Activated naive CD4-positive, alpha-beta T cell treated with anti-CD3 and anti-CD28 coated beads, Interleukin-2, amount 50 U/mL, for 16 hours (primary cell): ENCODE data around the gene GRK1.

Source experiments
- DNase-seq: peaks from one replicate; pipeline ENCODE4 v3.0.0-alpha.2; 2020

Gene GRK1

GRCh38 chr13:113731192-113732175 is 64.5 kb downstream of the GRK1 start:
- no peak for DNase-seq

- DNase-seq: no peak
Measured at GRCh38 chr13:113732176-113732960, 65.3 kb downstream of the GRK1 start.

GRCh38 chr13:113732961-113733950 is 66.2 kb downstream of the GRK1 start:
- DNase-seq: no peak

GRCh38 chr13:113734099-113734825 is 67.2 kb downstream of the GRK1 start:
- no peak for DNase-seq

- DNase-seq: no peak
Measured at GRCh38 chr13:113734826-113735125, 67.8 kb downstream of the GRK1 start.

GRCh38 chr13:113735194-113735593 is 68.2 kb downstream of the GRK1 start:
- DNase-seq: no peak

GRCh38 chr13:113735750-113736149 is 68.7 kb downstream of the GRK1 start:
- no peak for DNase-seq

GRCh38 chr13:113736258-113736731 is 69.3 kb downstream of the GRK1 start:
- DNase-seq: no peak

GRCh38 chr13:113737803-113738202 is 70.8 kb downstream of the GRK1 start:
- no peak for DNase-seq

GRCh38 chr13:113739527-113740285 is 72.7 kb downstream of the GRK1 start:
- no peak for DNase-seq

- no peak for DNase-seq
Measured at GRCh38 chr13:113740286-113740556, 73.2 kb downstream of the GRK1 start.

- DNase-seq: no peak
Measured at GRCh38 chr13:113740661-113741060, 73.6 kb downstream of the GRK1 start.

- DNase-seq: no peak
Measured at GRCh38 chr13:113741191-113741668, 74.2 kb downstream of the GRK1 start.

- peak; percentile 30 for DNase-seq
Measured at GRCh38 chr13:113742000-113742441, 75.0 kb downstream of the GRK1 start.

- no peak for DNase-seq
Measured at GRCh38 chr13:113742445-113743120, 75.6 kb downstream of the GRK1 start.

- no peak for DNase-seq
Measured at GRCh38 chr13:113743366-113744195, 76.6 kb downstream of the GRK1 start.

GRCh38 chr13:113744197-113745000 is 77.4 kb downstream of the GRK1 start:
- DNase-seq: no peak

- no peak for DNase-seq
Measured at GRCh38 chr13:113745059-113745458, 78.0 kb downstream of the GRK1 start.
